ENCODE measurements around the gene STK11IP.

DNA sequence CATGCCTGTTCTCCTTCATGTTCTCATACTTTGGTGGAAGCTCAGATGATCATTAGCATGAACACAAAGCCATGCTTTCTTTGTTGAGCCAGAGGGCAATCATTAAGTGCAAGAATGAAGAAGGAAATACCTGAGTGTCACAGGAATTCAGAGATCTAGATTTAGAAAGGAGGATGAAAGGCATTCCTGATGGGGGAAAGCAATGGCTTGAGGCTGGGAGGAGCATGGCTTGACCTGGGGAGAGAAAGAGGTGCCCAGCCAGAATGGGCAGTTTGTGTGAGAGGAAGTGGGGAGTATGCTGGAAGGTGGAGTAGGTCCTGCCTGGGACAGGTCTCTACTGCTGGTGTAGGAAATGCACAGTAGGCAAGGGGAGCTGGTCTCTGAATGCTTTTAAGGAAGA, 64.9 kb downstream of the STK11IP start:
- TF ChIP-seq, protein P1, sequence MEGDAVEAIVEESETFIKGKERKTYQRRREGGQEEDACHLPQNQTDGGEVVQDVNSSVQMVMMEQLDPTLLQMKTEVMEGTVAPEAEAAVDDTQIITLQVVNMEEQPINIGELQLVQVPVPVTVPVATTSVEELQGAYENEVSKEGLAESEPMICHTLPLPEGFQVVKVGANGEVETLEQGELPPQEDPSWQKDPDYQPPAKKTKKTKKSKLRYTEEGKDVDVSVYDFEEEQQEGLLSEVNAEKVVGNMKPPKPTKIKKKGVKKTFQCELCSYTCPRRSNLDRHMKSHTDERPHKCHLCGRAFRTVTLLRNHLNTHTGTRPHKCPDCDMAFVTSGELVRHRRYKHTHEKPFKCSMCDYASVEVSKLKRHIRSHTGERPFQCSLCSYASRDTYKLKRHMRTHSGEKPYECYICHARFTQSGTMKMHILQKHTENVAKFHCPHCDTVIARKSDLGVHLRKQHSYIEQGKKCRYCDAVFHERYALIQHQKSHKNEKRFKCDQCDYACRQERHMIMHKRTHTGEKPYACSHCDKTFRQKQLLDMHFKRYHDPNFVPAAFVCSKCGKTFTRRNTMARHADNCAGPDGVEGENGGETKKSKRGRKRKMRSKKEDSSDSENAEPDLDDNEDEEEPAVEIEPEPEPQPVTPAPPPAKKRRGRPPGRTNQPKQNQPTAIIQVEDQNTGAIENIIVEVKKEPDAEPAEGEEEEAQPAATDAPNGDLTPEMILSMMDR (conservative IDR thresholded peaks at IDR 0.05; ENCODE audit: low read depth, low read length) = no peak
- TF ChIP-seq EZH2 (IDR thresholded peaks at IDR 0.05; ENCODE audit: borderline replicate concordance, low read depth, low read length, poor library complexity, severe bottlenecking) = no peak
